ENCODE results near the gene MUS81. TPM values are rescaled to one million over a fixed set of nuclear protein-coding genes. Genes with fewer than 3 reads are reported as not detected.
A peak's percentile ranks its signal among the peaks of the same experiment; 100 is the strongest.

MUS81 gene
- polyA plus RNA-seq, 2 of the 4 experiments (the other 2 are of a cell fraction): 27.8 to 33.4 TPM

GRCh38 chr11:65911682-65912568 is 51.7 kb downstream of the MUS81 start (continued):
- TF ChIP-seq ESRRA (IDR thresholded peaks at IDR 0.05; ENCODE audit: borderline replicate concordance, low read length) (no peak), HEYL (CRISPR knock-in tag; IDR thresholded peaks at IDR 0.05) (no peak; the same call in 1 of the 2 replicates), USF2 (IDR thresholded peaks at IDR 0.05) (no peak), BHLHE40 (IDR thresholded peaks at IDR 0.05; ENCODE audit: low read depth, low read length) (no peak), PBX3 (IDR thresholded peaks at IDR 0.05) (no peak), GATA3 (IDR thresholded peaks at IDR 0.05; ENCODE audit: borderline replicate concordance) (no peak), RNF2 (IDR thresholded peaks at IDR 0.05; ENCODE audit: borderline replicate concordance, low read depth) (no peak), HOXB13 (CRISPR knock-in tag; IDR thresholded peaks at IDR 0.05; ENCODE audit: low read depth) (peak; percentile 62; the same call in 1 of the 2 replicates), JUN (IDR thresholded peaks at IDR 0.05) (0 out of 5 replicates have a peak, but pooled peaks of 1 of the 2 experiments have one; percentile 21), ZC3H11A (IDR thresholded peaks at IDR 0.05) (no peak), TFCP2L1 (CRISPR knock-in tag; IDR thresholded peaks at IDR 0.05) (no peak), HES2 (IDR thresholded peaks at IDR 0.05) (no peak), PHF8 (IDR thresholded peaks at IDR 0.05; ENCODE audit: borderline replicate concordance, low read depth) (no peak), KDM1A (IDR thresholded peaks at IDR 0.05; ENCODE audit: low read depth) (no peak), POLR2AphosphoS2 (conservative IDR thresholded peaks at IDR 0.05; ENCODE audit: low read length) (no peak), E2F6 (IDR thresholded peaks at IDR 0.05; ENCODE audit: borderline replicate concordance, low read depth) (peak; percentile 95), CBX2 (IDR thresholded peaks at IDR 0.05; ENCODE audit: borderline replicate concordance, low read depth) (no peak), MAFK (IDR thresholded peaks at IDR 0.05; ENCODE audit: partially characterized antibody) (no peak), NFE2L2 (conservative IDR thresholded peaks at IDR 0.05; ENCODE audit: low read length) (no peak), BCL3 (IDR thresholded peaks at IDR 0.05) (no peak), EP300 (IDR thresholded peaks at IDR 0.05) (no peak), EHF (CRISPR knock-in tag; IDR thresholded peaks at IDR 0.05) (peak; percentile 22; the same call in 1 of the 2 replicates), ELK1 (IDR thresholded peaks at IDR 0.05; ENCODE audit: low read depth, low read length) (no peak), KDM5A (IDR thresholded peaks at IDR 0.05) (no peak), FOSB (CRISPR knock-in tag; IDR thresholded peaks at IDR 0.05) (no peak), ZSCAN20 (CRISPR knock-in tag; IDR thresholded peaks at IDR 0.05) (no peak), SREBF2 (IDR thresholded peaks at IDR 0.05) (no peak), FOSL2 (IDR thresholded peaks at IDR 0.05) (no peak), FOSL2 (CRISPR knock-in tag; IDR thresholded peaks at IDR 0.05) (no peak), RAD21 (conservative IDR thresholded peaks at IDR 0.05 in 1 of 2, IDR thresholded peaks at IDR 0.05 in 1 of 2) (peak; percentile 38 to 54; a peak in 4 of 5 replicates), RFX5 (IDR thresholded peaks at IDR 0.05) (peak; percentile 85)
